ENCODE measurements around the gene ETHE1.

Gene ETHE1

GRCh38 chr19:43526884-43527859, at the start of gene ETHE1:
ETHE1 (minus strand) TSS chr19:43527201; CDS start chr19:43527177, 24 bp downstream.
- peaks cover 6% of the 10 kb centered on the region; the same call in 1 of the 2 replicates for H3K4me1 ChIP-seq (ENCODE audit: control insufficient read depth, insufficient read depth, low read length)
- peak within 1 kb of the TSS; percentile 83 for H3K4me3 ChIP-seq (ENCODE audit: low read depth, low read length)
- H3K9ac ChIP-seq (ENCODE audit: low read length) = peak within 1 kb of the TSS; percentile 63
- no peaks in the 10 kb centered on the region for H3K9me3 ChIP-seq (ENCODE audit: control insufficient read depth, insufficient read depth, low read depth, low read length)
- H3K27me3 ChIP-seq (ENCODE audit: control insufficient read depth, insufficient read depth, low read length) = peaks cover 19% of the 10 kb centered on the region
- no peak within 1 kb of the TSS for H3K27ac ChIP-seq (ENCODE audit: low read depth, low read length)
- no peaks in the 10 kb centered on the region for H3K36me3 ChIP-seq (ENCODE audit: control insufficient read depth, insufficient read depth, low read length)

- H3K36me3 ChIP-seq (ENCODE audit: control insufficient read depth, insufficient read depth, low read length) = peaks cover 14% of the 10 kb centered on the region
- no peaks in the 10 kb centered on the region for H3K9me3 ChIP-seq (ENCODE audit: control insufficient read depth, insufficient read depth, low read depth, low read length)
- H3K27me3 ChIP-seq (ENCODE audit: control insufficient read depth, insufficient read depth, low read length) = no peaks in the 10 kb centered on the region
- peak overlapping the region; percentile 52 for H3K4me3 ChIP-seq (ENCODE audit: low read depth, low read length)
- H3K9ac ChIP-seq (ENCODE audit: low read length) = peak overlapping the region; percentile 59
- H3K27ac ChIP-seq (ENCODE audit: low read depth, low read length) = no peak overlapping the region
- H3K4me1 ChIP-seq (ENCODE audit: control insufficient read depth, insufficient read depth, low read length) = peaks cover 15% of the 10 kb centered on the region
Measured at GRCh38 chr19:43575955-43576878, 49.2 kb upstream of the ETHE1 start.

- Histone ChIP-seq H3K27ac (ENCODE audit: low read depth, low read length) (peak within 1 kb of the TSS; percentile 77; the same call in 1 of the 2 replicates), H3K4me3 (ENCODE audit: low read depth, low read length) (peak within 1 kb of the TSS; percentile 98), H3K9me3 (ENCODE audit: control insufficient read depth, insufficient read depth, low read depth, low read length) (no peaks in the 10 kb centered on the region), H3K36me3 (ENCODE audit: control insufficient read depth, insufficient read depth, low read length) (peaks cover 14% of the 10 kb centered on the region), H3K27me3 (ENCODE audit: control insufficient read depth, insufficient read depth, low read length) (no peaks in the 10 kb centered on the region), H3K9ac (ENCODE audit: low read length) (peak within 1 kb of the TSS; percentile 92), H3K4me1 (ENCODE audit: control insufficient read depth, insufficient read depth, low read length) (peaks cover 11% of the 10 kb centered on the region)
Measured at GRCh38 chr19:43575156-43575950, 48.4 kb upstream of the ETHE1 start, which contains the start of the genes PINLYP and XRCC1. PINLYP (plus strand) TSS chr19:43575801; CDS start chr19:43577192, 1,391 bp downstream. XRCC1 (minus strand) TSS chr19:43575527; CDS start chr19:43575458, 69 bp downstream.

GRCh38 chr19:43574424-43575155, 47.6 kb upstream of the ETHE1 start:
- peak overlapping the region; percentile 98 for H3K4me3 ChIP-seq (ENCODE audit: low read depth, low read length)
- peaks cover 11% of the 10 kb centered on the region for H3K4me1 ChIP-seq (ENCODE audit: control insufficient read depth, insufficient read depth, low read length)
- H3K36me3 ChIP-seq (ENCODE audit: control insufficient read depth, insufficient read depth, low read length) = peaks cover 14% of the 10 kb centered on the region
- peak overlapping the region; percentile 77; the same call in 1 of the 2 replicates for H3K27ac ChIP-seq (ENCODE audit: low read depth, low read length)
- H3K9ac ChIP-seq (ENCODE audit: low read length) = peak overlapping the region; percentile 92
- no peaks in the 10 kb centered on the region for H3K9me3 ChIP-seq (ENCODE audit: control insufficient read depth, insufficient read depth, low read depth, low read length)
- H3K27me3 ChIP-seq (ENCODE audit: control insufficient read depth, insufficient read depth, low read length) = no peaks in the 10 kb centered on the region

- Histone ChIP-seq H3K4me1 (ENCODE audit: control insufficient read depth, insufficient read depth, low read length) (peaks cover 11% of the 10 kb centered on the region), H3K9ac (ENCODE audit: low read length) (no peak overlapping the region), H3K36me3 (ENCODE audit: control insufficient read depth, insufficient read depth, low read length) (peaks cover 14% of the 10 kb centered on the region), H3K9me3 (ENCODE audit: control insufficient read depth, insufficient read depth, low read depth, low read length) (no peaks in the 10 kb centered on the region), H3K27me3 (ENCODE audit: control insufficient read depth, insufficient read depth, low read length) (no peaks in the 10 kb centered on the region), H3K4me3 (ENCODE audit: low read depth, low read length) (no peak overlapping the region), H3K27ac (ENCODE audit: low read depth, low read length) (no peak overlapping the region)
Measured at GRCh38 chr19:43572171-43572588, 45.2 kb upstream of the ETHE1 start.

GRCh38 chr19:43570174-43570791, 43.3 kb upstream of the ETHE1 start:
- Histone ChIP-seq H3K9me3 (ENCODE audit: control insufficient read depth, insufficient read depth, low read depth, low read length) (no peaks in the 10 kb centered on the region), H3K36me3 (ENCODE audit: control insufficient read depth, insufficient read depth, low read length) (peaks cover 14% of the 10 kb centered on the region), H3K27ac (ENCODE audit: low read depth, low read length) (no peak overlapping the region), H3K4me3 (ENCODE audit: low read depth, low read length) (no peak overlapping the region), H3K27me3 (ENCODE audit: control insufficient read depth, insufficient read depth, low read length) (no peaks in the 10 kb centered on the region), H3K4me1 (ENCODE audit: control insufficient read depth, insufficient read depth, low read length) (peaks cover 6% of the 10 kb centered on the region), H3K9ac (ENCODE audit: low read length) (no peak overlapping the region)

GRCh38 chr19:43569657-43570056, 42.7 kb upstream of the ETHE1 start:
- no peaks in the 10 kb centered on the region for H3K9me3 ChIP-seq (ENCODE audit: control insufficient read depth, insufficient read depth, low read depth, low read length)
- no peak overlapping the region for H3K9ac ChIP-seq (ENCODE audit: low read length)
- peaks cover 3% of the 10 kb centered on the region for H3K4me1 ChIP-seq (ENCODE audit: control insufficient read depth, insufficient read depth, low read length)
- no peaks in the 10 kb centered on the region for H3K27me3 ChIP-seq (ENCODE audit: control insufficient read depth, insufficient read depth, low read length)
- H3K27ac ChIP-seq (ENCODE audit: low read depth, low read length) = no peak overlapping the region
- H3K4me3 ChIP-seq (ENCODE audit: low read depth, low read length) = no peak overlapping the region
- H3K36me3 ChIP-seq (ENCODE audit: control insufficient read depth, insufficient read depth, low read length) = peaks cover 17% of the 10 kb centered on the region

GRCh38 chr19:43564800-43565199, 37.8 kb upstream of the ETHE1 start:
- H3K4me1 ChIP-seq (ENCODE audit: control insufficient read depth, insufficient read depth, low read length) = no peaks in the 10 kb centered on the region
- H3K9ac ChIP-seq (ENCODE audit: low read length) = no peak overlapping the region
- no peaks in the 10 kb centered on the region for H3K27me3 ChIP-seq (ENCODE audit: control insufficient read depth, insufficient read depth, low read length)
- H3K27ac ChIP-seq (ENCODE audit: low read depth, low read length) = no peak overlapping the region
- peaks cover 27% of the 10 kb centered on the region for H3K36me3 ChIP-seq (ENCODE audit: control insufficient read depth, insufficient read depth, low read length)
- no peak overlapping the region for H3K4me3 ChIP-seq (ENCODE audit: low read depth, low read length)
- no peaks in the 10 kb centered on the region for H3K9me3 ChIP-seq (ENCODE audit: control insufficient read depth, insufficient read depth, low read depth, low read length)

GRCh38 chr19:43563816-43564457, 36.9 kb upstream of the ETHE1 start:
- H3K4me3 ChIP-seq (ENCODE audit: low read depth, low read length) = no peak overlapping the region
- no peak overlapping the region for H3K27ac ChIP-seq (ENCODE audit: low read depth, low read length)

More at GRCh38 chr19:43563816-43564457, 36.9 kb upstream of the ETHE1 start:
- Histone ChIP-seq H3K36me3 (ENCODE audit: control insufficient read depth, insufficient read depth, low read length) (peaks cover 30% of the 10 kb centered on the region), H3K4me1 (ENCODE audit: control insufficient read depth, insufficient read depth, low read length) (no peaks in the 10 kb centered on the region), H3K9me3 (ENCODE audit: control insufficient read depth, insufficient read depth, low read depth, low read length) (no peaks in the 10 kb centered on the region), H3K9ac (ENCODE audit: low read length) (no peak overlapping the region), H3K27me3 (ENCODE audit: control insufficient read depth, insufficient read depth, low read length) (no peaks in the 10 kb centered on the region)

All from HUES6 (cell line).